ENCODE results near the gene REV1. TPM values are rescaled to one million over a fixed set of nuclear protein-coding genes. Genes with fewer than 3 reads are reported as not detected.

REV1 gene
- 40.8 and 50.3 TPM in 2 replicates for total RNA-seq
- 16.6 and 19.6 TPM in 2 replicates for polyA plus RNA-seq
- 14.6 and 18.8 TPM in 2 replicates for polyA plus RNA-seq (2011; cell fraction: cytosol; rRNA removed)
- polyA plus RNA-seq (2011; cell fraction: nucleus; rRNA removed): 138 and 155 TPM in 2 replicates
- polyA plus RNA-seq (2012): 31.2 and 35.7 TPM in 2 replicates
- polyA minus RNA-seq: 55.1 and 69.9 TPM in 2 replicates
- 15.6 TPM for polyA minus RNA-seq (2011; cell fraction: cytosol; rRNA and poly(A)+ RNA removed)
- polyA minus RNA-seq (2011; cell fraction: nucleus; rRNA and poly(A)+ RNA removed): 137 and 206 TPM in 2 replicates
- percentile 93 among the genes with signal in this experiment for Bru-seq, nascent RNA
- percentile 79 among the genes with signal in this experiment for BruChase-seq, experiment 1, labeled RNA remaining after a 6-hour chase
- BruChase-seq, experiment 2, labeled RNA remaining after a 2-hour chase: percentile 89 among the genes with signal in this experiment
- long read RNA-seq, full-length matches to known transcripts: 14 of 50 reads
- long read RNA-seq, partial matches to known transcripts: 17 of 50 reads
- long read RNA-seq, other reads (novel, unspliced or antisense): 19 of 50 reads

DNA sequence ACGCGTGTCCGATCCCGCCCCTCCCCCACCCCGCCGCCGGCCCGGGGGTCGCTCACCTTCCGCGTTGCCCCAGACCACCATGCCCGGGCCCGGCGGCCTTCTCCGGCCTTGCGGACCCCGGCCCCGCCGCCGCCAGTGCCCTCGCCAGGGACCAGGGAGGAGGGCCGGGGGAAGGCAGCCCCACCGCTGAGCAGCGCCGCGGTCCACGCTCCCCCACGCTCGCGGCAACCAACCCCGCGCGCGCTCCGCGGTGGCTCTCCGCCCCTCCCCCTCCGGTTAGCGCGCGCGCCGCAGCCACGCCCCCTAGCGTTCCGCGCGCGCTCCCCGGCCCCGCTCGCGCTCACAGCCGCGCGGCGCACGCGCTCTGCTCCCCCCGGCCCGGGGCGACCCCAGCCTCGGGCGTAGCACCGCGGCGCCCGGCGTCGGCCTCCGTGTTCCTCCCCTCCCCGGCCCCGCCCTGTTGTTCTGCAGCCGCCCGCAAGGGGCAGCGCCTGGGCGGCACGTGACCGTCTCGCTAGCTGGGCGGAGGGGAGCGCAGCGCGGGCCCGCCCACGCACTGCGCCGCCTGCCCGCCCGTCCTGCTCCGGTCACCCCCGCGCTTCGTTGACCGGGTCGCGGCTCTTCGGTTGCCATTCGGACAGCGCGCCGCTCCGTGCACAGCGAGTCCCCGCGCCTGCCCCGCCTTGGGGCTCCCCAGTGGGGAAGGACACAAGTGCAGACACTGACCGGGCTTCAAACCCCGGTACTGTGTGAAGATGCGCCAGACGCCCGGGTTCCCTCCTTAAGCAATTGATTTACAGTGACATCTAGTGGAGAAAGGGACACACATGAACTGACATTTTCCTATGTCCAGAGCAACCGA is at the start of gene REV1:
Gene REV1 (minus strand): TSS at position 257 of the 862 bp plus-strand sequence. CDS start 25,042 bp downstream, outside the sequence.
- POLR2A ChIA-PET: interaction anchor here (1.3 kb wide), 1 partner anchor 153 kb away, joined by 5 read pairs; the partner anchor contains the start of genes EIF5B and TXNDC9
- BruUV-seq (replicated peaks): no TSS peak
- peak; percentile 92 for FAIRE-seq

More for the DNA sequence above, at the start of gene REV1:
- intact Hi-C loops (cut with micrococcal nuclease): loop anchor here (1.0 to 5.0 kb wide), 7 partner anchors 47 to 424 kb away; partner anchors contain the start of genes MITD1, MRPL30 and TXNDC9
- H3K36me3 ChIP-seq (ENCODE audit: control insufficient read depth in 2 of 2, extremely low read depth in 1 of 2, insufficient read depth in 2 of 2, low read length in 2 of 2): no peaks in the 10 kb centered on the region
- peak; percentile 95 for DNase-seq (ENCODE audit: low read depth, low spot score)
- CTCF ChIA-PET: interaction anchor here (0.5 to 2.4 kb wide), 14 partner anchors 9 to 554 kb away, joined by 3 to 41 read pairs (median 3); partner anchors contain the start of genes CRACDL, EIF5B and TXNDC9
- H3K9ac ChIP-seq (replicated peaks; ENCODE audit: extremely low read depth, insufficient read depth, low read length): peak within 1 kb of the TSS; percentile 96
- peak within 1 kb of the TSS; percentile 85 to 96 (median 90) for H3K4me3 ChIP-seq (replicated peaks in 1 of 3; ENCODE audit: insufficient read depth in 1 of 3, low read depth in 1 of 3, low read length in 3 of 3)
- H3K9me1 ChIP-seq (replicated peaks; ENCODE audit: control insufficient read depth, extremely low read depth, insufficient read depth, low read length): no peaks in the 10 kb centered on the region
- TF ChIP-seq, protein P1, sequence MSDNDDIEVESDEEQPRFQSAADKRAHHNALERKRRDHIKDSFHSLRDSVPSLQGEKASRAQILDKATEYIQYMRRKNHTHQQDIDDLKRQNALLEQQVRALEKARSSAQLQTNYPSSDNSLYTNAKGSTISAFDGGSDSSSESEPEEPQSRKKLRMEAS (IDR thresholded peaks at IDR 0.05; ENCODE audit: insufficient read depth, insufficient read length): peak; percentile 82
- no peak for TF ChIP-seq JUN (IDR thresholded peaks at IDR 0.05; ENCODE audit: borderline replicate concordance, insufficient read depth, insufficient read length, low read depth)
- no peak for TF ChIP-seq EZH2 (IDR thresholded peaks at IDR 0.05; ENCODE audit: borderline replicate concordance, low read depth, low read length, severe bottlenecking)
- peak; percentile 76 for TF ChIP-seq POLR2A (IDR thresholded peaks at IDR 0.05; ENCODE audit: low read depth, low read length)
- TF ChIP-seq GATA2 (IDR thresholded peaks at IDR 0.05; ENCODE audit: insufficient read depth, insufficient read length, low read depth, low read length): no peak
- no peak for TF ChIP-seq FOS (IDR thresholded peaks at IDR 0.05; ENCODE audit: borderline replicate concordance, insufficient read depth, low read length)
- TF ChIP-seq, protein P2, sequence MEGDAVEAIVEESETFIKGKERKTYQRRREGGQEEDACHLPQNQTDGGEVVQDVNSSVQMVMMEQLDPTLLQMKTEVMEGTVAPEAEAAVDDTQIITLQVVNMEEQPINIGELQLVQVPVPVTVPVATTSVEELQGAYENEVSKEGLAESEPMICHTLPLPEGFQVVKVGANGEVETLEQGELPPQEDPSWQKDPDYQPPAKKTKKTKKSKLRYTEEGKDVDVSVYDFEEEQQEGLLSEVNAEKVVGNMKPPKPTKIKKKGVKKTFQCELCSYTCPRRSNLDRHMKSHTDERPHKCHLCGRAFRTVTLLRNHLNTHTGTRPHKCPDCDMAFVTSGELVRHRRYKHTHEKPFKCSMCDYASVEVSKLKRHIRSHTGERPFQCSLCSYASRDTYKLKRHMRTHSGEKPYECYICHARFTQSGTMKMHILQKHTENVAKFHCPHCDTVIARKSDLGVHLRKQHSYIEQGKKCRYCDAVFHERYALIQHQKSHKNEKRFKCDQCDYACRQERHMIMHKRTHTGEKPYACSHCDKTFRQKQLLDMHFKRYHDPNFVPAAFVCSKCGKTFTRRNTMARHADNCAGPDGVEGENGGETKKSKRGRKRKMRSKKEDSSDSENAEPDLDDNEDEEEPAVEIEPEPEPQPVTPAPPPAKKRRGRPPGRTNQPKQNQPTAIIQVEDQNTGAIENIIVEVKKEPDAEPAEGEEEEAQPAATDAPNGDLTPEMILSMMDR (IDR thresholded peaks at IDR 0.05; ENCODE audit: extremely low read depth in 1 of 2, insufficient read depth in 1 of 2, low read depth in 1 of 2, low read length in 2 of 2): peak; percentile 45 to 60
- TF ChIP-seq POLR2AphosphoS5 (IDR thresholded peaks at IDR 0.05; ENCODE audit: insufficient read depth, low read depth, low read length): peak; percentile 66
- no peak for TF ChIP-seq MYC (IDR thresholded peaks at IDR 0.05; ENCODE audit: low read depth, low read length)
- H3K79me2 ChIP-seq (ENCODE audit: control insufficient read depth, insufficient read depth, low read length): peaks cover 43% of the 10 kb centered on the region
- peaks cover 3 to 6% of the 10 kb centered on the region in 2 experiments for H3K27me3 ChIP-seq (ENCODE audit: control insufficient read depth in 2 of 2, insufficient read depth in 2 of 2, low read length in 2 of 2)
- no peaks in the 10 kb centered on the region for H4K20me1 ChIP-seq (replicated peaks; ENCODE audit: control insufficient read depth, extremely low read depth, insufficient read depth, low read length)
- no peaks in the 10 kb centered on the region for H3K9me3 ChIP-seq (replicated peaks; ENCODE audit: control insufficient read depth, insufficient read depth, low read length)
- peak within 1 kb of the TSS; percentile 94 for H3K27ac ChIP-seq (ENCODE audit: insufficient read depth, low read depth, low read length)
- peak within 1 kb of the TSS; percentile 100 for H3K4me2 ChIP-seq (ENCODE audit: insufficient read depth, low read length)
- dilution Hi-C loops (cut with MboI; ENCODE audit: extremely low pct_ligation_motif_present, low sequenced_read_pairs): no loop called here
- H2AFZ ChIP-seq (ENCODE audit: low read depth, low read length): peak within 1 kb of the TSS; percentile 98
- peaks cover 27% of the 10 kb centered on the region for H3K4me1 ChIP-seq (ENCODE audit: control insufficient read depth, extremely low read depth, insufficient read depth, low read length)
